ENCODE data around the gene HAAO. TPM values are rescaled to one million over a fixed set of nuclear protein-coding genes. Genes with fewer than 3 reads are reported as not detected.

The HAAO gene
- polyA plus RNA-seq, 3 donors, result 10.5 to 29.6 (median 15.0) TPM

DNA sequence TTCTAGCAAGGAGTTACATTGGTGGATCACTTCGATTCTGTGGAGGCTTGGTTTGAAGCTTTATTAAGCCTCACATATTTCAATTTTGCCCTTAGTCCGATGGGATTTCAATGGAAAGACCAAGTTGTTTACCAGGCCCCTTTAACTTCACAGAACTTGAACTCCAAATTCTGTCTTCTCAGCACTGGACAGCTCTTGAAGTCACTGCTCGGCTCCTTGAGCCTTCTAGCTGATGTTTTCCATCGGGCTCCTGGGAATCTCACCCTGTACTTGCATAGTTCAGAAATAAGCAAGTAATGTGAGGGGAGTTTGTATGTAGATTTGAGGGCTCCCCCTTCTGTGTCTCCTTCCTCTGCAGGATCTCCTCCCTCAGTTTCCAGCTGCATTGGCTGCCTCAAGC lies 43.5 kb downstream of the HAAO start:
- no peak overlapping the region for H3K9ac ChIP-seq (ENCODE audit: insufficient read depth, low read length, poor library complexity, severe bottlenecking)
- no peaks in the 10 kb centered on the region for H3K36me3 ChIP-seq (replicated peaks in 1 of 2; ENCODE audit: control insufficient read depth in 1 of 2, insufficient read depth in 2 of 2, low read length in 2 of 2)
- peaks cover 0 to 2% (median 0%) of the 10 kb centered on the region in 3 donors for H3K27me3 Mint-ChIP-seq (ENCODE audit: low read depth in 3 of 3)
- H2AFZ ChIP-seq (ENCODE audit: insufficient read depth, low read depth, low read length, poor library complexity, severe bottlenecking), result no peak overlapping the region
- H3K4me3 Mint-ChIP-seq, result no peak overlapping the region
- WGBS (ENCODE audit: insufficient coverage), result 100% methylated on average over 1 of the region's 4 CpGs
- H3K27ac ChIP-seq (ENCODE audit: low read depth in 1 of 2, low read length in 2 of 2), result no peak overlapping the region
- no peak overlapping the region for H3K4me3 ChIP-seq (replicated peaks in 1 of 3; ENCODE audit: low read depth in 2 of 3, low read length in 3 of 3)
- DNase-seq, result no peak
- H3K4me2 ChIP-seq (replicated peaks; ENCODE audit: extremely low read depth, low read length, poor library complexity, severe bottlenecking), result no peak overlapping the region
- no peaks in the 10 kb centered on the region for H4K20me1 ChIP-seq (ENCODE audit: insufficient read depth, low read length)
- peaks cover 37% of the 10 kb centered on the region for H3K4me1 Mint-ChIP-seq
- TF ChIP-seq, protein P1, sequence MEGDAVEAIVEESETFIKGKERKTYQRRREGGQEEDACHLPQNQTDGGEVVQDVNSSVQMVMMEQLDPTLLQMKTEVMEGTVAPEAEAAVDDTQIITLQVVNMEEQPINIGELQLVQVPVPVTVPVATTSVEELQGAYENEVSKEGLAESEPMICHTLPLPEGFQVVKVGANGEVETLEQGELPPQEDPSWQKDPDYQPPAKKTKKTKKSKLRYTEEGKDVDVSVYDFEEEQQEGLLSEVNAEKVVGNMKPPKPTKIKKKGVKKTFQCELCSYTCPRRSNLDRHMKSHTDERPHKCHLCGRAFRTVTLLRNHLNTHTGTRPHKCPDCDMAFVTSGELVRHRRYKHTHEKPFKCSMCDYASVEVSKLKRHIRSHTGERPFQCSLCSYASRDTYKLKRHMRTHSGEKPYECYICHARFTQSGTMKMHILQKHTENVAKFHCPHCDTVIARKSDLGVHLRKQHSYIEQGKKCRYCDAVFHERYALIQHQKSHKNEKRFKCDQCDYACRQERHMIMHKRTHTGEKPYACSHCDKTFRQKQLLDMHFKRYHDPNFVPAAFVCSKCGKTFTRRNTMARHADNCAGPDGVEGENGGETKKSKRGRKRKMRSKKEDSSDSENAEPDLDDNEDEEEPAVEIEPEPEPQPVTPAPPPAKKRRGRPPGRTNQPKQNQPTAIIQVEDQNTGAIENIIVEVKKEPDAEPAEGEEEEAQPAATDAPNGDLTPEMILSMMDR (IDR thresholded peaks at IDR 0.05), result no peak
- no peaks in the 10 kb centered on the region for H3K9me3 Mint-ChIP-seq
- H3K4me1 ChIP-seq (ENCODE audit: control insufficient read depth in 1 of 2, insufficient read depth in 2 of 2, low read length in 2 of 2), result peaks cover 36 to 38% of the 10 kb centered on the region in 2 donors
- peaks cover 0 to 4% of the 10 kb centered on the region in 2 donors for H3K36me3 Mint-ChIP-seq
- H3K27ac Mint-ChIP-seq, result no peak overlapping the region
- H3K9me3 ChIP-seq (replicated peaks in 1 of 2; ENCODE audit: control insufficient read depth in 1 of 2, insufficient read depth in 1 of 2, low read length in 2 of 2), result no peaks in the 10 kb centered on the region
- intact Hi-C loops (cut with micrococcal nuclease), result no loop called here
- H3K79me2 ChIP-seq (ENCODE audit: insufficient read depth, low read length), result no peaks in the 10 kb centered on the region
- H3K27me3 ChIP-seq (ENCODE audit: control insufficient read depth in 2 of 2, insufficient read depth in 2 of 2, low read length in 2 of 2), result no peaks in the 10 kb centered on the region

DNA sequence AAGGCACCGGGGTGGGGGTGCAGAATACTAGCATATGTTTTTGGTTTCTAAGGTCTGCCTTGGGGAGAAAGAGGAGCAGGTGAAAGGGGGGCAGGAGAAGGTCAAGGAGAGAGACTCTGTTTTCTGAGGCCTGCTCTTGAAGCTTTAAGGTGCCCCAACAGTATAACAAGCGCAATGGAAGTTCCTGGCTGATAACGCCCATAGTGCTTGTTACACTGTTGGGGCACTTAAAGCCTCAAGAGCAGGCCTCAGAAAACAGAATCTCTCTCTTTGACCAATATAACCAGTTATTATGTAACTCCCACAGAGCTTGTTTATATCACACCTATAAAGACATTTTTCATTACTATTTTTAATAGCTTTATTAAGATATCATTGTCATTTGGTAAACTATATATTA lies 45.0 kb downstream of the HAAO start:
- peaks cover 23% of the 10 kb centered on the region for H3K4me1 Mint-ChIP-seq
- Histone ChIP-seq H4K20me1 (ENCODE audit: insufficient read depth, low read length) (no peaks in the 10 kb centered on the region), H3K4me2 (replicated peaks; ENCODE audit: extremely low read depth, low read length, poor library complexity, severe bottlenecking) (no peak overlapping the region), H3K4me3 (replicated peaks in 1 of 3; ENCODE audit: low read depth in 2 of 3, low read length in 3 of 3) (no peak overlapping the region), H2AFZ (ENCODE audit: insufficient read depth, low read depth, low read length, poor library complexity, severe bottlenecking) (no peak overlapping the region), H3K9ac (ENCODE audit: insufficient read depth, low read length, poor library complexity, severe bottlenecking) (no peak overlapping the region), H3K27ac (ENCODE audit: low read depth in 1 of 2, low read length in 2 of 2) (no peak overlapping the region), H3K36me3 (replicated peaks in 1 of 2; ENCODE audit: control insufficient read depth in 1 of 2, insufficient read depth in 2 of 2, low read length in 2 of 2) (no peaks in the 10 kb centered on the region), H3K79me2 (ENCODE audit: insufficient read depth, low read length) (no peaks in the 10 kb centered on the region), H3K27me3 (ENCODE audit: control insufficient read depth in 2 of 2, insufficient read depth in 2 of 2, low read length in 2 of 2) (no peaks in the 10 kb centered on the region), H3K4me1 (ENCODE audit: control insufficient read depth in 1 of 2, insufficient read depth in 2 of 2, low read length in 2 of 2) (peaks cover 22 to 24% of the 10 kb centered on the region in 2 donors), H3K9me3 (replicated peaks in 1 of 2; ENCODE audit: control insufficient read depth in 1 of 2, insufficient read depth in 1 of 2, low read length in 2 of 2) (no peaks in the 10 kb centered on the region)
- H3K27me3 Mint-ChIP-seq (ENCODE audit: low read depth in 3 of 3), result peaks cover 0 to 2% (median 0%) of the 10 kb centered on the region in 3 donors
- no peak for DNase-seq
- H3K9me3 Mint-ChIP-seq, result peaks cover 0 to 3% (median 0%) of the 10 kb centered on the region in 7 donors
- no peak overlapping the region for H3K4me3 Mint-ChIP-seq
- H3K27ac Mint-ChIP-seq, result peak overlapping the region in 2 of 7 donors; percentile 41 to 55
- intact Hi-C loops (cut with micrococcal nuclease), result no loop called here
- H3K36me3 Mint-ChIP-seq, result peaks cover 0 to 4% of the 10 kb centered on the region in 2 donors
- TF ChIP-seq, protein P1 (IDR thresholded peaks at IDR 0.05), result no peak
- WGBS (ENCODE audit: insufficient coverage), result 90% methylated on average over 3 of the region's 3 CpGs

All from CD14-positive monocyte (primary cell).